Measurements from ENCODE around the gene TARDBP. TPM values are rescaled to one million over a fixed set of nuclear protein-coding genes. Genes with fewer than 3 reads are reported as not detected.
A peak's percentile ranks its signal among the peaks of the same experiment; 100 is the strongest.

Gene TARDBP
- total and polyA plus RNA-seq, 2 experiments from 2014 or later = 204 to 313 TPM

DNA sequence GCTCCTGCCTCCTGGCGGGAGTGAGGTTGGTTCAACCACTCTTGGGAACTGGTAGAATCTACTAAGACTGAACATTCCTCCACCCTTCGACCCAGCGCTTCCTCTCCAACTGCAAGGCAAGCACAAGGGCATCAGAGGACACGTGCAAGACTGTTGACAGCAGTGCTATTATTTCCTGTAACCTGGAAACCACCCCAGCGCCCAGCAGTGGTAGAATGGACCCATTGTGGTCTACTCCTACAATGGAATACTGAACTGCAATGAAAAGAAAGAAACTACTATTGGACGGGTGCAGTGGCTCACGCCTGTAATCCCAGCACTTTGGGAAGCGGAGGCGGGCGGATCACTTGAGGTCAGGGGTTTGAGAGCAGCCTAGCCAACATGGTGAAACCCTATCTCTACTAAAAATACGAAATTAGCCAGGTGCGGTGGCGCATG is 33.0 kb upstream of the TARDBP start (continued):
- TF ChIP-seq NANOG (IDR thresholded peaks at IDR 0.05; ENCODE audit: borderline replicate concordance) (no peak), EZH2 (IDR thresholded peaks at IDR 0.05; ENCODE audit: low read depth, unreplicated experiment) (no peak), STAT1 (IDR thresholded peaks at IDR 0.05; ENCODE audit: unreplicated experiment) (no peak), ZNF331 (CRISPR knock-in tag; IDR thresholded peaks at IDR 0.05; ENCODE audit: low read depth) (no peak), ZNF114 (CRISPR knock-in tag; IDR thresholded peaks at IDR 0.05) (no peak)
- TF ChIP-seq, protein P1, sequence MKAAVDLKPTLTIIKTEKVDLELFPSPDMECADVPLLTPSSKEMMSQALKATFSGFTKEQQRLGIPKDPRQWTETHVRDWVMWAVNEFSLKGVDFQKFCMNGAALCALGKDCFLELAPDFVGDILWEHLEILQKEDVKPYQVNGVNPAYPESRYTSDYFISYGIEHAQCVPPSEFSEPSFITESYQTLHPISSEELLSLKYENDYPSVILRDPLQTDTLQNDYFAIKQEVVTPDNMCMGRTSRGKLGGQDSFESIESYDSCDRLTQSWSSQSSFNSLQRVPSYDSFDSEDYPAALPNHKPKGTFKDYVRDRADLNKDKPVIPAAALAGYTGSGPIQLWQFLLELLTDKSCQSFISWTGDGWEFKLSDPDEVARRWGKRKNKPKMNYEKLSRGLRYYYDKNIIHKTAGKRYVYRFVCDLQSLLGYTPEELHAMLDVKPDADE (IDR thresholded peaks at IDR 0.05) = no peak
- TF ChIP-seq, protein P2, sequence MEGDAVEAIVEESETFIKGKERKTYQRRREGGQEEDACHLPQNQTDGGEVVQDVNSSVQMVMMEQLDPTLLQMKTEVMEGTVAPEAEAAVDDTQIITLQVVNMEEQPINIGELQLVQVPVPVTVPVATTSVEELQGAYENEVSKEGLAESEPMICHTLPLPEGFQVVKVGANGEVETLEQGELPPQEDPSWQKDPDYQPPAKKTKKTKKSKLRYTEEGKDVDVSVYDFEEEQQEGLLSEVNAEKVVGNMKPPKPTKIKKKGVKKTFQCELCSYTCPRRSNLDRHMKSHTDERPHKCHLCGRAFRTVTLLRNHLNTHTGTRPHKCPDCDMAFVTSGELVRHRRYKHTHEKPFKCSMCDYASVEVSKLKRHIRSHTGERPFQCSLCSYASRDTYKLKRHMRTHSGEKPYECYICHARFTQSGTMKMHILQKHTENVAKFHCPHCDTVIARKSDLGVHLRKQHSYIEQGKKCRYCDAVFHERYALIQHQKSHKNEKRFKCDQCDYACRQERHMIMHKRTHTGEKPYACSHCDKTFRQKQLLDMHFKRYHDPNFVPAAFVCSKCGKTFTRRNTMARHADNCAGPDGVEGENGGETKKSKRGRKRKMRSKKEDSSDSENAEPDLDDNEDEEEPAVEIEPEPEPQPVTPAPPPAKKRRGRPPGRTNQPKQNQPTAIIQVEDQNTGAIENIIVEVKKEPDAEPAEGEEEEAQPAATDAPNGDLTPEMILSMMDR (conservative IDR thresholded peaks at IDR 0.05; ENCODE audit: low read depth in 2 of 2) = no peak
- TF ChIP-seq, protein P3, sequence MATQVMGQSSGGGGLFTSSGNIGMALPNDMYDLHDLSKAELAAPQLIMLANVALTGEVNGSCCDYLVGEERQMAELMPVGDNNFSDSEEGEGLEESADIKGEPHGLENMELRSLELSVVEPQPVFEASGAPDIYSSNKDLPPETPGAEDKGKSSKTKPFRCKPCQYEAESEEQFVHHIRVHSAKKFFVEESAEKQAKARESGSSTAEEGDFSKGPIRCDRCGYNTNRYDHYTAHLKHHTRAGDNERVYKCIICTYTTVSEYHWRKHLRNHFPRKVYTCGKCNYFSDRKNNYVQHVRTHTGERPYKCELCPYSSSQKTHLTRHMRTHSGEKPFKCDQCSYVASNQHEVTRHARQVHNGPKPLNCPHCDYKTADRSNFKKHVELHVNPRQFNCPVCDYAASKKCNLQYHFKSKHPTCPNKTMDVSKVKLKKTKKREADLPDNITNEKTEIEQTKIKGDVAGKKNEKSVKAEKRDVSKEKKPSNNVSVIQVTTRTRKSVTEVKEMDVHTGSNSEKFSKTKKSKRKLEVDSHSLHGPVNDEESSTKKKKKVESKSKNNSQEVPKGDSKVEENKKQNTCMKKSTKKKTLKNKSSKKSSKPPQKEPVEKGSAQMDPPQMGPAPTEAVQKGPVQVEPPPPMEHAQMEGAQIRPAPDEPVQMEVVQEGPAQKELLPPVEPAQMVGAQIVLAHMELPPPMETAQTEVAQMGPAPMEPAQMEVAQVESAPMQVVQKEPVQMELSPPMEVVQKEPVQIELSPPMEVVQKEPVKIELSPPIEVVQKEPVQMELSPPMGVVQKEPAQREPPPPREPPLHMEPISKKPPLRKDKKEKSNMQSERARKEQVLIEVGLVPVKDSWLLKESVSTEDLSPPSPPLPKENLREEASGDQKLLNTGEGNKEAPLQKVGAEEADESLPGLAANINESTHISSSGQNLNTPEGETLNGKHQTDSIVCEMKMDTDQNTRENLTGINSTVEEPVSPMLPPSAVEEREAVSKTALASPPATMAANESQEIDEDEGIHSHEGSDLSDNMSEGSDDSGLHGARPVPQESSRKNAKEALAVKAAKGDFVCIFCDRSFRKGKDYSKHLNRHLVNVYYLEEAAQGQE (IDR thresholded peaks at IDR 0.05; ENCODE audit: unreplicated experiment) = no peak

DNA sequence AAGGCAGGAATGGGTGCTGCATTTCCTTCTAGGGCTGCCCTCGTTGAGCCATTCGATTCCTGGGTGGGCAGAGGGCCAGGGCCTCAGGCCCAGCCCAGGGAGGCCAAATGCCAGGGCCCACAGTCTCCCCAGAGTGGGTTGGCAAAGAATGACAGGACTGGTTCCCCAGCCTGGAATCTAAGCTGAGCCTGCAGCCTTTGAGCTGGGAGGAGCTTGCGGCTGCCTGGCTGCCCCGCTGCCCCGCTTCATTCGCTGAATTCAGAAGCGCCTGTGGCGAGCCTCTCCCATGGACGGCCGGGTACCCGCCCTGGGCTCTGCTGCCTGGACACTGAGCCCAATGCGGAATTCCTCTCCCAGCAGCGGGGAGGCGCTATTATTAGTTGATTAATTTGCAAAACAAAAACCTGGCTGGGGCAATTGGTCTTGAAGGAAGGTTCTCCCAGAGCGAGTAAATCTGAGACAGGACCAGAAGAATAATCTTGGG is 32.3 kb upstream of the TARDBP start:
- Histone ChIP-seq H3K27me3 (ENCODE audit: insufficient read depth) (no peaks in the 10 kb centered on the region), H3K9me2 (ENCODE audit: insufficient read depth) (no peaks in the 10 kb centered on the region), H3K4me2 (peak overlapping the region; percentile 68), H3K36me3 (ENCODE audit: insufficient read depth) (no peaks in the 10 kb centered on the region), H3K4me1 (ENCODE audit: insufficient read depth) (peaks cover 27% of the 10 kb centered on the region), H2AFZ (no peak overlapping the region; the same call in 1 of the 2 replicates), H3K27ac (ENCODE audit: low read depth) (peak overlapping the region; percentile 84), H4K20me1 (replicated peaks; ENCODE audit: insufficient read depth) (no peaks in the 10 kb centered on the region), H3K4me3 (peak overlapping the region; percentile 39), H3F3A (replicated peaks; ENCODE audit: low read depth) (peaks cover 13% of the 10 kb centered on the region), H3K79me2 (replicated peaks; ENCODE audit: insufficient read depth) (no peaks in the 10 kb centered on the region)
- peak; percentile 98 for ATAC-seq
- H3K27ac Mint-ChIP-seq = peak overlapping the region; percentile 83
- peak overlapping the region; percentile 63 for H3K4me3 Mint-ChIP-seq
- peaks cover 38% of the 10 kb centered on the region for H3K4me1 Mint-ChIP-seq
- no peaks in the 10 kb centered on the region for H3K9me3 Mint-ChIP-seq
- TF ChIP-seq EZH2 (IDR thresholded peaks at IDR 0.05; ENCODE audit: low read depth, unreplicated experiment) (no peak), POLR2AphosphoS5 (IDR thresholded peaks at IDR 0.05; ENCODE audit: low read depth) (0 out of 2 replicates have a peak, but pooled peaks have one; percentile 15)
- TF ChIP-seq, protein P2 (conservative IDR thresholded peaks at IDR 0.05; ENCODE audit: low read depth in 2 of 2) = peak; percentile 22 to 37; a peak in 3 of 4 replicates
- DNase-seq (ENCODE audit: low spot score) = peak; percentile 99
- no peaks in the 10 kb centered on the region for H3K36me3 Mint-ChIP-seq (ENCODE audit: low read depth)
- H3K27me3 Mint-ChIP-seq (ENCODE audit: insufficient read depth, low read depth, poor library complexity) = peaks cover 16% of the 10 kb centered on the region
